ENCODE data around the gene RPS6KB2.
A peak's percentile ranks its signal among the peaks of the same experiment; 100 is the strongest.
"Not testable (repeated sequence)": the region's sequence is repeated elsewhere in the genome, so short reads cannot be mapped to it uniquely, and the experiment has no call there.

The RPS6KB2 gene

GRCh38 chr11:67468759-67469507 is 40.6 kb downstream of the RPS6KB2 start, which contains the start of gene TMEM134:
TMEM134 (minus strand) TSS chr11:67469251; CDS start chr11:67469192, 59 bp downstream.
- DNase-seq = peak; percentile 81

- no peak for DNase-seq
Measured at GRCh38 chr11:67469508-67469811, 41.2 kb downstream of the RPS6KB2 start.

- no peak for DNase-seq
Measured at GRCh38 chr11:67470337-67471002, 42.2 kb downstream of the RPS6KB2 start.

GRCh38 chr11:67472882-67473281 is 44.6 kb downstream of the RPS6KB2 start:
- no peak for DNase-seq

- DNase-seq = not testable (repeated sequence)
Measured at GRCh38 chr11:67476692-67477091, 48.4 kb downstream of the RPS6KB2 start.

GRCh38 chr11:67477344-67478050 is 49.2 kb downstream of the RPS6KB2 start:
- DNase-seq = not testable (repeated sequence)

GRCh38 chr11:67482275-67482826 is 54.1 kb downstream of the RPS6KB2 start:
- no peak for DNase-seq

GRCh38 chr11:67482827-67483798 is 54.8 kb downstream of the RPS6KB2 start, which contains the start of gene AIP:
AIP (plus strand) TSS chr11:67483026; CDS start chr11:67483159, 133 bp downstream.
- DNase-seq = peak; percentile 97

GRCh38 chr11:67483831-67484665 is 55.8 kb downstream of the RPS6KB2 start:
- DNase-seq = no peak

- DNase-seq = no peak
Measured at GRCh38 chr11:67484847-67485311, 56.6 kb downstream of the RPS6KB2 start.

Measured in NCI-H1048 (cell line).